ENCODE results near the gene ATXN3L.

DNA sequence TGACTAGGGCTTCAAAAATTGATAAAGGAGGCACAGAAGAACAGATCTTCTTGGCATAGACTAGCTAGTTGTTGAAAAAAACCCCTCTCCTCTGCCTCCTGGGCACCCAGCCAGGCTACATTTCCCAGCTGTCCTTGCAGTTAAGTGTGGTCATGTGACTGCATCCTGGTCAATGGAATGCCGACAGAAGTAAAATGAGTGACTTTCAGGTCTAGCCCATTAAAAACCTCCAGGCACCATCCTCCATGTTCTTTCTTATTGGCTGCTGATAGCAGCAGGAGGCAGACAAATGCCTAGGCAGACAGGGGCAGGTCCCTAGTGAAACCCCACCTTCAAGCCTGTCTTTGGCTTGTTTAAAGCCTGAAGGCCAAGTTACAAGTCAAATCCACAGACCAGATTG is 35.3 kb downstream of the ATXN3L start:
- TF ChIP-seq YY1 (IDR thresholded peaks at IDR 0.05; ENCODE audit: insufficient read depth, insufficient read length): no peak
- TF ChIP-seq ZNF274 (IDR thresholded peaks at IDR 0.05; ENCODE audit: low read depth, low read length): no peak
- TF ChIP-seq SUZ12 (IDR thresholded peaks at IDR 0.05; ENCODE audit: extremely low read depth, insufficient read depth, insufficient read length): no peak
